Glutamatergic neuron (in vitro differentiated cells): ENCODE data around the gene FOXP3. TPM values are rescaled to one million over a fixed set of nuclear protein-coding genes. Genes with fewer than 3 reads are reported as not detected.

Experiments
- DNase-seq: peaks from one replicate; pipeline ENCODE4 v3.0.0; 2022
- H3K27ac Mint-ChIP-seq: one replicate; pipeline ENCODE4 v1.8.0; 2020; ENCODE audit warnings: mild to moderate bottlenecking, mixed read lengths, inconsistent platforms; ENCODE audit not compliant: unreplicated experiment
- H3K27me3 Mint-ChIP-seq: one replicate; pipeline ENCODE4 v1.8.0; 2020; ENCODE audit warnings: mild to moderate bottlenecking, moderate library complexity, mixed read lengths, inconsistent platforms; ENCODE audit not compliant: unreplicated experiment
- H3K36me3 Mint-ChIP-seq: one replicate; pipeline ENCODE4 v1.8.0; 2020; ENCODE audit warnings: mild to moderate bottlenecking, mixed read lengths, inconsistent platforms; ENCODE audit not compliant: unreplicated experiment
- H3K4me1 Mint-ChIP-seq: one replicate; pipeline ENCODE4 v1.8.0; 2020; ENCODE audit warnings: mild to moderate bottlenecking, low read depth, mixed read lengths, inconsistent platforms; ENCODE audit not compliant: unreplicated experiment
- H3K4me3 Mint-ChIP-seq: one replicate; pipeline ENCODE4 v1.8.0; 2020; ENCODE audit warnings: mild to moderate bottlenecking, mixed read lengths, inconsistent platforms; ENCODE audit not compliant: unreplicated experiment
- H3K9me3 Mint-ChIP-seq: one replicate; pipeline ENCODE4 v1.8.0; 2020; ENCODE audit warnings: mild to moderate bottlenecking, moderate library complexity, mixed read lengths, inconsistent platforms; ENCODE audit not compliant: unreplicated experiment
- CTCF ChIP-seq: fragments of 200-600 bp; sonication (generic); IDR thresholded peaks from one replicate; pipeline ENCODE4 v1.5.0; 2021; ENCODE audit not compliant: partially characterized antibody, unreplicated experiment
- total RNA-seq: library from RNA; stranded (reverse); fragmentation: NEBNext Ultra II Directional; extraction: Animal tissue kit (Norgen Biotek cat#: 25700); gene quantifications from one replicate; pipeline ENCODE4 v1.2.1, GENCODE V29; 2021; ENCODE audit not compliant: unreplicated experiment

Gene FOXP3
- total RNA-seq, 1 donor from 2014 or later, result 0.78 TPM

GRCh38 chrX:49273181-49273727 is 8.7 kb upstream of the FOXP3 start:
- no peak for DNase-seq
- Mint-ChIP-seq H3K36me3 (no peaks in the 10 kb centered on the region), H3K27me3 (peaks cover 9% of the 10 kb centered on the region), H3K4me3 (peak overlapping the region; percentile 22), H3K27ac (no peak overlapping the region), H3K9me3 (peaks cover 11% of the 10 kb centered on the region), H3K4me1 (peaks cover 10% of the 10 kb centered on the region)
- TF ChIP-seq CTCF, result no peak

- H3K9me3 Mint-ChIP-seq, result peaks cover 11% of the 10 kb centered on the region
- no peak for TF ChIP-seq CTCF
- DNase-seq, result no peak
- H3K27ac Mint-ChIP-seq, result no peak overlapping the region
- H3K4me1 Mint-ChIP-seq, result peaks cover 13% of the 10 kb centered on the region
- peaks cover 9% of the 10 kb centered on the region for H3K27me3 Mint-ChIP-seq
- H3K4me3 Mint-ChIP-seq, result peak overlapping the region; percentile 34
- H3K36me3 Mint-ChIP-seq, result no peaks in the 10 kb centered on the region
Measured at GRCh38 chrX:49272421-49272820, 7.9 kb upstream of the FOXP3 start.

- peaks cover 21% of the 10 kb centered on the region for H3K4me1 Mint-ChIP-seq
Measured at GRCh38 chrX:49271341-49271740, 6.8 kb upstream of the FOXP3 start.

GRCh38 chrX:49270249-49270921 is 5.9 kb upstream of the FOXP3 start:
- TF ChIP-seq CTCF, result no peak
- peak; percentile 20 for DNase-seq
- Mint-ChIP-seq H3K4me3 (peak overlapping the region; percentile 65), H3K27ac (no peak overlapping the region), H3K36me3 (no peaks in the 10 kb centered on the region), H3K4me1 (peaks cover 21% of the 10 kb centered on the region), H3K27me3 (peaks cover 9% of the 10 kb centered on the region), H3K9me3 (peaks cover 14% of the 10 kb centered on the region)

More at GRCh38 chrX:49271341-49271740, 6.8 kb upstream of the FOXP3 start:
- no peak for DNase-seq
- peaks cover 9% of the 10 kb centered on the region for H3K27me3 Mint-ChIP-seq
- peak overlapping the region; percentile 65 for H3K4me3 Mint-ChIP-seq
- no peaks in the 10 kb centered on the region for H3K36me3 Mint-ChIP-seq
- peak overlapping the region; percentile 52 for H3K27ac Mint-ChIP-seq
- TF ChIP-seq CTCF, result no peak
- peaks cover 14% of the 10 kb centered on the region for H3K9me3 Mint-ChIP-seq

- Mint-ChIP-seq H3K4me1 (peaks cover 21% of the 10 kb centered on the region), H3K36me3 (no peaks in the 10 kb centered on the region), H3K27me3 (peaks cover 9% of the 10 kb centered on the region), H3K4me3 (peak within 1 kb of the TSS; percentile 100), H3K9me3 (peaks cover 14% of the 10 kb centered on the region), H3K27ac (peak within 1 kb of the TSS; percentile 100)
- peak; percentile 87 for DNase-seq
- TF ChIP-seq CTCF, result no peak
Measured at GRCh38 chrX:49269767-49270248, 5.3 kb upstream of the FOXP3 start, which contains the start of gene PPP1R3F. Gene PPP1R3F, plus strand, starts transcription at chrX:49269793. Its CDS starts 77 bp downstream, at chrX:49269870.
